Kidney tubule cell (primary cell): ENCODE data around the gene ATG2A.
A peak's percentile ranks its signal among the peaks of the same experiment; 100 is the strongest.
"Not testable (repeated sequence)": the region's sequence is repeated elsewhere in the genome, so short reads cannot be mapped to it uniquely, and the experiment has no call there.

Source experiments
- DNase-seq: peaks from one replicate; pipeline ENCODE4 v3.0.0-alpha.2; 2018; ENCODE audit warnings: low spot score

The ATG2A gene

GRCh38 chr11:64854534-64855502, 62.2 kb downstream of the ATG2A start:
- peak; percentile 96 for DNase-seq

- no peak for DNase-seq
Observed at GRCh38 chr11:64854157-64854533, 62.9 kb downstream of the ATG2A start.

GRCh38 chr11:64853709-64854108, 63.3 kb downstream of the ATG2A start:
- no peak for DNase-seq

- no peak for DNase-seq
Observed at GRCh38 chr11:64852804-64853509, 64.1 kb downstream of the ATG2A start.

- DNase-seq, result no peak
Observed at GRCh38 chr11:64851831-64852351, 65.1 kb downstream of the ATG2A start.

GRCh38 chr11:64850979-64851567, 65.9 kb downstream of the ATG2A start:
- no peak for DNase-seq

GRCh38 chr11:64849598-64850356, 67.2 kb downstream of the ATG2A start:
- no peak for DNase-seq

GRCh38 chr11:64848826-64849597, 68.0 kb downstream of the ATG2A start:
- DNase-seq, result peak; percentile 53

GRCh38 chr11:64848214-64848825, 68.7 kb downstream of the ATG2A start:
- no peak for DNase-seq

GRCh38 chr11:64846998-64847666, 69.9 kb downstream of the ATG2A start:
- DNase-seq, result peak; percentile 92

- DNase-seq, result not testable (repeated sequence)
Observed at GRCh38 chr11:64845776-64846129, 71.3 kb downstream of the ATG2A start.

GRCh38 chr11:64845129-64845775, 71.8 kb downstream of the ATG2A start:
- DNase-seq, result no peak
